SK-N-SH (cell line): ENCODE measurements around the gene LIMK1.

Source experiments
- CTCF ChIP-seq: fragments of 200-600 bp; sonication (generic); IDR thresholded peaks from 2 replicates; pipeline ENCODE4 v1.6.1; 2017; ENCODE audit warnings: antibody characterized with exemption, mild to moderate bottlenecking, moderate library complexity
- ELF1 ChIP-seq: IDR thresholded peaks from 2 replicates; pipeline ENCODE4 v1.4.0; 2012
- EP300 ChIP-seq, 2 experiments: IDR thresholded peaks; 2 replicates each; pipeline versions ENCODE4 v1.4.0 to v1.6.1; 2012; ENCODE audit warnings: borderline replicate concordance in 1 of 2, low read depth in 1 of 2, low read length in 1 of 2
- EZH2phosphoT487 ChIP-seq: fragments of 200-600 bp; sonication (generic); IDR thresholded peaks from 2 replicates; pipeline ENCODE4 v1.6.1; 2017; ENCODE audit warnings: low read depth, mixed run types, mild to moderate bottlenecking, antibody characterized with exemption, moderate library complexity, borderline replicate concordance
- GABPA ChIP-seq: IDR thresholded peaks from 2 replicates; pipeline ENCODE4 v1.4.0; 2012; ENCODE audit warnings: low read depth, mild to moderate bottlenecking
- JUND ChIP-seq: IDR thresholded peaks from 2 replicates; pipeline ENCODE4 v1.4.0; 2012
- MAX ChIP-seq: IDR thresholded peaks from 2 replicates; pipeline ENCODE4 v1.4.0; 2012; ENCODE audit warnings: low read depth
- NRF1 ChIP-seq: IDR thresholded peaks from 2 replicates; pipeline ENCODE4 v1.6.1; 2012; ENCODE audit warnings: low read depth, mild to moderate bottlenecking, low read length
- PBX3 ChIP-seq: IDR thresholded peaks from 2 replicates; pipeline ENCODE4; 2012
- REST ChIP-seq: IDR thresholded peaks from 2 replicates; pipeline ENCODE4 v1.6.1; 2012; ENCODE audit warnings: mild to moderate bottlenecking, low read depth, low read length, moderate library complexity
- SIN3A ChIP-seq: IDR thresholded peaks from 2 replicates; pipeline ENCODE4 v1.6.1; 2012; ENCODE audit warnings: low read depth, mild to moderate bottlenecking, low read length, moderate library complexity, borderline replicate concordance
- TEAD4 ChIP-seq: IDR thresholded peaks from 2 replicates; pipeline ENCODE4 v1.4.0; 2012; ENCODE audit warnings: mild to moderate bottlenecking, borderline replicate concordance; ENCODE audit not compliant: insufficient read depth
- USF2 ChIP-seq: fragments of 150-350 bp; IDR thresholded peaks from 2 replicates; pipeline ENCODE4 v1.6.1; 2017; ENCODE audit warnings: antibody characterized with exemption, low read length, low read depth, borderline replicate concordance

- TF ChIP-seq CTCF (no peak), EZH2phosphoT487 (no peak), REST (no peak), JUND (no peak), MAX (no peak), EP300 (IDR thresholded peaks at IDR 0.05; ENCODE audit: borderline replicate concordance in 1 of 2, low read depth in 1 of 2, low read length in 1 of 2) (no peak), GABPA (no peak), SIN3A (no peak), NRF1 (no peak), USF2 (no peak), PBX3 (no peak), TEAD4 (no peak), ELF1 (no peak)
These were observed 46.9 kb downstream of the LIMK1 start for GRCh38 chr7:74130518-74130917.
